Coronary artery (tissue), 2 donors: ENCODE results near the gene UBL3.

Experiments used
- DNase-seq: peaks from one replicate; pipeline ENCODE4 v3.0.0-alpha.2; 2017; ENCODE audit warnings: low spot score
- H3K27ac ChIP-seq, 2 donors: fragments of 200-600 bp; sonication (generic); one replicate each; pipeline ENCODE4 v1.5.1; 2016 to 2019
- H3K4me3 ChIP-seq: fragments of 200-600 bp; sonication (generic); 2 replicates; pipeline ENCODE4 v1.5.1; 2016; ENCODE audit warnings: mild to moderate bottlenecking, moderate library complexity
- TF ChIP-seq, protein P1 (sequence below): fragments of 200-600 bp; sonication (generic); IDR thresholded peaks from one replicate; pipeline ENCODE4 v1.5.1; 2019; ENCODE audit warnings: antibody characterized with exemption

Gene UBL3

DNA sequence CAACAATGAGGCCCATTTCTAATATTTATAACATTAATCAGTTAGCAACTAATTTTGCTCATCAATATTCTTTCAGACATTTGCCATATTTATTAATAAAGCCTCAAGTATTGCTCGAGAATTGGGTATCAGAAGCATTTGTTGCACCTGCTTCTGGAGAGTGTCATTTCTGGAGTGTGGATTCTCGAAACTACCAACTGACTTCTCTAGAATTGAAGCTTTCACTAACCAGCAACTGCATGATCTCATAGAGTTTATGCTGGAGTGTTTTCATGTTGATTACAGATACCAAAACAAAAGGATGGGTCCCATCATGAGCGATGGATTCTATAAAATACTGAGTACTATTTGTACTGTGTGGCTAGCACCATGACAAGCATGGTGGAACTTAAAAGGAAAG, 133.9 kb downstream of the UBL3 start:
- no peak for DNase-seq
- no peak overlapping the region for H3K4me3 ChIP-seq
- TF ChIP-seq, protein P1, sequence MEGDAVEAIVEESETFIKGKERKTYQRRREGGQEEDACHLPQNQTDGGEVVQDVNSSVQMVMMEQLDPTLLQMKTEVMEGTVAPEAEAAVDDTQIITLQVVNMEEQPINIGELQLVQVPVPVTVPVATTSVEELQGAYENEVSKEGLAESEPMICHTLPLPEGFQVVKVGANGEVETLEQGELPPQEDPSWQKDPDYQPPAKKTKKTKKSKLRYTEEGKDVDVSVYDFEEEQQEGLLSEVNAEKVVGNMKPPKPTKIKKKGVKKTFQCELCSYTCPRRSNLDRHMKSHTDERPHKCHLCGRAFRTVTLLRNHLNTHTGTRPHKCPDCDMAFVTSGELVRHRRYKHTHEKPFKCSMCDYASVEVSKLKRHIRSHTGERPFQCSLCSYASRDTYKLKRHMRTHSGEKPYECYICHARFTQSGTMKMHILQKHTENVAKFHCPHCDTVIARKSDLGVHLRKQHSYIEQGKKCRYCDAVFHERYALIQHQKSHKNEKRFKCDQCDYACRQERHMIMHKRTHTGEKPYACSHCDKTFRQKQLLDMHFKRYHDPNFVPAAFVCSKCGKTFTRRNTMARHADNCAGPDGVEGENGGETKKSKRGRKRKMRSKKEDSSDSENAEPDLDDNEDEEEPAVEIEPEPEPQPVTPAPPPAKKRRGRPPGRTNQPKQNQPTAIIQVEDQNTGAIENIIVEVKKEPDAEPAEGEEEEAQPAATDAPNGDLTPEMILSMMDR, result no peak
- H3K27ac ChIP-seq, result no peak overlapping the region
